WTC11 (cell line): ENCODE measurements around the gene PALD1. TPM values are rescaled to one million over a fixed set of nuclear protein-coding genes. Genes with fewer than 3 reads are reported as not detected.

Source experiments
- ATAC-seq: fragments of 200-7000 bp; cut with Tn5 transposase; 2 replicates; pipeline ENCODE4 v1.10.0; 2021; ENCODE audit warnings: mild to moderate bottlenecking, moderate library complexity
- CTCF ChIA-PET: fragments of 300-600 bp; sonication (Branson Sonifier 250); formaldehyde crosslinking; loops from one replicate; lab custom pipeline; 2021; ENCODE audit warnings: antibody characterized with exemption; lab: Charles Lee
- POLR2A ChIA-PET: fragments of 350-600 bp; sonication (Branson Sonifier 250); formaldehyde crosslinking; loops from one replicate; lab custom pipeline; 2021; ENCODE audit warnings: antibody characterized with exemption; lab: Charles Lee
- DNase-seq: peaks from one replicate; pipeline ENCODE4 v3.0.0; 2021; ENCODE audit warnings: low spot score
- H3K27ac Mint-ChIP-seq: 2 replicates; pipeline ENCODE4 v1.8.0; 2021; ENCODE audit warnings: mixed read lengths
- H3K27me3 Mint-ChIP-seq: 2 replicates; pipeline ENCODE4 v1.8.0; 2021; ENCODE audit warnings: low read depth, mild to moderate bottlenecking, moderate library complexity, mixed read lengths
- H3K36me3 Mint-ChIP-seq: 2 replicates; pipeline ENCODE4 v1.8.0; 2021; ENCODE audit warnings: mixed read lengths
- H3K4me1 Mint-ChIP-seq: 2 replicates; pipeline ENCODE4 v1.8.0; 2022; ENCODE audit warnings: mixed read lengths
- H3K4me3 Mint-ChIP-seq: 2 replicates; pipeline ENCODE4 v1.8.0; 2021; ENCODE audit warnings: mild to moderate bottlenecking, moderate library complexity, mixed read lengths
- H3K9me3 Mint-ChIP-seq: 2 replicates; pipeline ENCODE4 v1.8.0; 2021; ENCODE audit warnings: mixed read lengths
- CREB1 ChIP-seq: sonication (generic); formaldehyde crosslinking; IDR thresholded peaks from 2 replicates; pipeline ENCODE4 v1.8.0; 2023; ENCODE audit warnings: mild to moderate bottlenecking, missing genetic modification reagents
- ESRRA ChIP-seq: sonication (generic); formaldehyde crosslinking; IDR thresholded peaks from 2 replicates; pipeline ENCODE4 v1.8.1; 2022; ENCODE audit warnings: mild to moderate bottlenecking, missing genetic modification reagents, borderline replicate concordance
- GRHL2 ChIP-seq: fragments of 250-450 bp; sonication (Bioruptor Pico); IDR thresholded peaks from 2 replicates; pipeline ENCODE4 v1.8.0; 2022; ENCODE audit warnings: mild to moderate bottlenecking, moderate library complexity; ENCODE audit not compliant: insufficient replicate concordance, severe bottlenecking
- GTF2I ChIP-seq: fragments of 250-450 bp; sonication (Bioruptor Pico); conservative IDR thresholded peaks from 2 replicates; pipeline ENCODE4 v1.4.0; 2021; ENCODE audit warnings: mild to moderate bottlenecking
- JUN ChIP-seq: sonication (generic); formaldehyde crosslinking; IDR thresholded peaks from 2 replicates; pipeline ENCODE4 v1.8.0; 2023; ENCODE audit warnings: mild to moderate bottlenecking, missing genetic modification reagents
- KAT7 ChIP-seq: sonication (generic); formaldehyde crosslinking; IDR thresholded peaks from 2 replicates; pipeline ENCODE4 v1.8.1; 2023; ENCODE audit warnings: missing genetic modification reagents, mild to moderate bottlenecking, borderline replicate concordance
- NFYB ChIP-seq: sonication (generic); formaldehyde crosslinking; conservative IDR thresholded peaks from 2 replicates; pipeline ENCODE4 v1.8.0; 2022; ENCODE audit warnings: low read depth, missing genetic modification reagents
- NR2C2 ChIP-seq: sonication (generic); formaldehyde crosslinking; IDR thresholded peaks from 2 replicates; pipeline ENCODE4 v1.8.0; 2022; ENCODE audit warnings: mild to moderate bottlenecking, missing genetic modification reagents
- NR3C1 ChIP-seq: sonication (generic); formaldehyde crosslinking; conservative IDR thresholded peaks from 2 replicates; pipeline ENCODE4 v1.8.1; 2023; ENCODE audit warnings: low read depth, mild to moderate bottlenecking, missing genetic modification reagents
- RELA ChIP-seq: sonication (generic); formaldehyde crosslinking; IDR thresholded peaks from 2 replicates; pipeline ENCODE4 v1.8.1; 2022; ENCODE audit warnings: missing genetic modification reagents, mild to moderate bottlenecking, borderline replicate concordance
- SMAD3 ChIP-seq: sonication (generic); formaldehyde crosslinking; IDR thresholded peaks from 2 replicates; pipeline ENCODE4 v1.8.0; 2022; ENCODE audit warnings: missing genetic modification reagents, mild to moderate bottlenecking, borderline replicate concordance
- TEAD4 ChIP-seq: sonication (generic); formaldehyde crosslinking; IDR thresholded peaks from 2 replicates; pipeline ENCODE4 v1.8.0; 2022; ENCODE audit warnings: mild to moderate bottlenecking, missing genetic modification reagents
- ZNF416 ChIP-seq: fragments of 250-450 bp; sonication (Bioruptor Pico); IDR thresholded peaks from 2 replicates; pipeline ENCODE4 v1.9.0; 2021; ENCODE audit warnings: mild to moderate bottlenecking, inconsistent platforms
- total RNA-seq: library from RNA; stranded (reverse); gene quantifications from 3 replicates; pipeline ENCODE4 v1.2.3, GENCODE V29; 2021
- TF ChIP-seq, protein P1 (sequence below): sonication (generic); formaldehyde crosslinking; conservative IDR thresholded peaks from 2 replicates; pipeline ENCODE4 v1.8.1; 2023; ENCODE audit warnings: mild to moderate bottlenecking, low read depth, missing genetic modification reagents, moderate library complexity
- TF ChIP-seq, protein P2 (sequence below): sonication (generic); formaldehyde crosslinking; IDR thresholded peaks from 2 replicates; pipeline ENCODE4 v1.8.1; 2023; ENCODE audit warnings: mild to moderate bottlenecking, missing genetic modification reagents
- TF ChIP-seq, protein P3 (sequence below): sonication (generic); formaldehyde crosslinking; IDR thresholded peaks from 2 replicates; pipeline ENCODE4 v1.8.0; 2022; ENCODE audit warnings: mild to moderate bottlenecking, missing genetic modification reagents
- TF ChIP-seq, protein P4 (sequence below): sonication (generic); formaldehyde crosslinking; IDR thresholded peaks from 2 replicates; pipeline ENCODE4 v1.8.0; 2022; ENCODE audit warnings: mild to moderate bottlenecking, missing genetic modification reagents
- TF ChIP-seq, protein P5 (sequence below): sonication (generic); formaldehyde crosslinking; IDR thresholded peaks from 2 replicates; pipeline ENCODE4 v1.8.0; 2023; ENCODE audit warnings: missing genetic modification reagents

The PALD1 gene
- total RNA-seq, 1 experiment from 2014 or later = 43.6 TPM

DNA sequence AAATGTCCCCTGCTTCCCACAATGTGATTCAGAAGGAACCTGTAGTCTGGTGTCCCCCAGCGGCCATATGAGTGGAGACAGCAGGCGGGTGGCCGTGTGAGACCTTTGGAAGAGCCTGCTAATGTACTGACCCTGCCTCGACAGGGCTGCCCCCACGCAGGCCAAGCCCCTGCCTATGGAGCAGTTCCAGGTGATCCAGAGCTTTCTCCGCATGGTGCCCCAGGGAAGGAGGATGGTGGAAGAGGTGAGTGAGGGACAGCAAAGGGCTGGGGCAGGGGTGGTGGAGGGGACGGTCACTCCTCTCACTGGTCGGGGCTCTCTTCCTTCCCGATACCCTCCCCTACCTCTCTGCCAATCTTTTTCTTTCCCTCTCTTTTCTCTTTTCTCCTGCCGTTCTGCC is 55.7 kb downstream of the PALD1 start (continued):
- TF ChIP-seq, protein P1, sequence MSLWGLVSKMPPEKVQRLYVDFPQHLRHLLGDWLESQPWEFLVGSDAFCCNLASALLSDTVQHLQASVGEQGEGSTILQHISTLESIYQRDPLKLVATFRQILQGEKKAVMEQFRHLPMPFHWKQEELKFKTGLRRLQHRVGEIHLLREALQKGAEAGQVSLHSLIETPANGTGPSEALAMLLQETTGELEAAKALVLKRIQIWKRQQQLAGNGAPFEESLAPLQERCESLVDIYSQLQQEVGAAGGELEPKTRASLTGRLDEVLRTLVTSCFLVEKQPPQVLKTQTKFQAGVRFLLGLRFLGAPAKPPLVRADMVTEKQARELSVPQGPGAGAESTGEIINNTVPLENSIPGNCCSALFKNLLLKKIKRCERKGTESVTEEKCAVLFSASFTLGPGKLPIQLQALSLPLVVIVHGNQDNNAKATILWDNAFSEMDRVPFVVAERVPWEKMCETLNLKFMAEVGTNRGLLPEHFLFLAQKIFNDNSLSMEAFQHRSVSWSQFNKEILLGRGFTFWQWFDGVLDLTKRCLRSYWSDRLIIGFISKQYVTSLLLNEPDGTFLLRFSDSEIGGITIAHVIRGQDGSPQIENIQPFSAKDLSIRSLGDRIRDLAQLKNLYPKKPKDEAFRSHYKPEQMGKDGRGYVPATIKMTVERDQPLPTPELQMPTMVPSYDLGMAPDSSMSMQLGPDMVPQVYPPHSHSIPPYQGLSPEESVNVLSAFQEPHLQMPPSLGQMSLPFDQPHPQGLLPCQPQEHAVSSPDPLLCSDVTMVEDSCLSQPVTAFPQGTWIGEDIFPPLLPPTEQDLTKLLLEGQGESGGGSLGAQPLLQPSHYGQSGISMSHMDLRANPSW = no peak
- no peak for TF ChIP-seq SMAD3 (CRISPR knock-in tag)
- TF ChIP-seq ZNF416 (CRISPR knock-in tag) = no peak
- TF ChIP-seq, protein P2, sequence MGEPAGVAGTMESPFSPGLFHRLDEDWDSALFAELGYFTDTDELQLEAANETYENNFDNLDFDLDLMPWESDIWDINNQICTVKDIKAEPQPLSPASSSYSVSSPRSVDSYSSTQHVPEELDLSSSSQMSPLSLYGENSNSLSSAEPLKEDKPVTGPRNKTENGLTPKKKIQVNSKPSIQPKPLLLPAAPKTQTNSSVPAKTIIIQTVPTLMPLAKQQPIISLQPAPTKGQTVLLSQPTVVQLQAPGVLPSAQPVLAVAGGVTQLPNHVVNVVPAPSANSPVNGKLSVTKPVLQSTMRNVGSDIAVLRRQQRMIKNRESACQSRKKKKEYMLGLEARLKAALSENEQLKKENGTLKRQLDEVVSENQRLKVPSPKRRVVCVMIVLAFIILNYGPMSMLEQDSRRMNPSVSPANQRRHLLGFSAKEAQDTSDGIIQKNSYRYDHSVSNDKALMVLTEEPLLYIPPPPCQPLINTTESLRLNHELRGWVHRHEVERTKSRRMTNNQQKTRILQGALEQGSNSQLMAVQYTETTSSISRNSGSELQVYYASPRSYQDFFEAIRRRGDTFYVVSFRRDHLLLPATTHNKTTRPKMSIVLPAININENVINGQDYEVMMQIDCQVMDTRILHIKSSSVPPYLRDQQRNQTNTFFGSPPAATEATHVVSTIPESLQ (CRISPR knock-in tag) = no peak
- TF ChIP-seq GTF2I (CRISPR knock-in tag) = no peak
- TF ChIP-seq JUN (CRISPR knock-in tag) = no peak
- TF ChIP-seq, protein P3, sequence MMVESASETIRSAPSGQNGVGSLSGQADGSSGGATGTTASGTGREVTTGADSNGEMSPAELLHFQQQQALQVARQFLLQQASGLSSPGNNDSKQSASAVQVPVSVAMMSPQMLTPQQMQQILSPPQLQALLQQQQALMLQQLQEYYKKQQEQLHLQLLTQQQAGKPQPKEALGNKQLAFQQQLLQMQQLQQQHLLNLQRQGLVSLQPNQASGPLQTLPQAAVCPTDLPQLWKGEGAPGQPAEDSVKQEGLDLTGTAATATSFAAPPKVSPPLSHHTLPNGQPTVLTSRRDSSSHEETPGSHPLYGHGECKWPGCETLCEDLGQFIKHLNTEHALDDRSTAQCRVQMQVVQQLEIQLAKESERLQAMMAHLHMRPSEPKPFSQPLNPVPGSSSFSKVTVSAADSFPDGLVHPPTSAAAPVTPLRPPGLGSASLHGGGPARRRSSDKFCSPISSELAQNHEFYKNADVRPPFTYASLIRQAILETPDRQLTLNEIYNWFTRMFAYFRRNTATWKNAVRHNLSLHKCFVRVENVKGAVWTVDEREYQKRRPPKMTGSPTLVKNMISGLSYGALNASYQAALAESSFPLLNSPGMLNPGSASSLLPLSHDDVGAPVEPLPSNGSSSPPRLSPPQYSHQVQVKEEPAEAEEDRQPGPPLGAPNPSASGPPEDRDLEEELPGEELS (CRISPR knock-in tag) = no peak
- no peak for TF ChIP-seq NFYB (CRISPR knock-in tag)
- no peak for TF ChIP-seq GRHL2
- no peak for TF ChIP-seq NR2C2 (CRISPR knock-in tag)
- no peak for TF ChIP-seq TEAD4 (CRISPR knock-in tag)

DNA sequence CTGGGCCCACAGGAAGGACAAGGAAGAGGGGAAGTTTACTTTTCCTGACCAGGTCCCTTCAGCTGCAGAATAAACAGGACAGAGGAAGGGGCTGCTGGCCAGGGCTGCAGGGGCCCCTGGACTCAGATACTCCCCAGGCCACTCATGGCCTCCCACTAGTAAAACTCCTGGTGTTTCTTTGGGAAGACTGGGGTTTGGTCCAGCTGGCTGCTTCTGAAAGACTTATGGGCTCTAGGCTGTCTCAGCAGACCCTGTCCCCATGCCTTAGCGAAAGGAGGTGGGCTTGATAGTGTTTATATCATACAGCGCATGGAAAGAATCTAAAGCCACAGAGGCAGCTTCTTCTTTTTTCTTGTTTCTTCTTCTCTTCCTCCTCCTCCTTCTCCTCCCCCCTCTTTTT is 56.4 kb downstream of the PALD1 start:
- Mint-ChIP-seq H3K9me3 (no peaks in the 10 kb centered on the region), H3K4me1 (peaks cover 16% of the 10 kb centered on the region), H3K36me3 (peaks cover 6% of the 10 kb centered on the region), H3K27ac (peak overlapping the region; percentile 52; the same call in 1 of the 2 replicates), H3K27me3 (no peaks in the 10 kb centered on the region), H3K4me3 (no peak overlapping the region)
- TF ChIP-seq, protein P4, sequence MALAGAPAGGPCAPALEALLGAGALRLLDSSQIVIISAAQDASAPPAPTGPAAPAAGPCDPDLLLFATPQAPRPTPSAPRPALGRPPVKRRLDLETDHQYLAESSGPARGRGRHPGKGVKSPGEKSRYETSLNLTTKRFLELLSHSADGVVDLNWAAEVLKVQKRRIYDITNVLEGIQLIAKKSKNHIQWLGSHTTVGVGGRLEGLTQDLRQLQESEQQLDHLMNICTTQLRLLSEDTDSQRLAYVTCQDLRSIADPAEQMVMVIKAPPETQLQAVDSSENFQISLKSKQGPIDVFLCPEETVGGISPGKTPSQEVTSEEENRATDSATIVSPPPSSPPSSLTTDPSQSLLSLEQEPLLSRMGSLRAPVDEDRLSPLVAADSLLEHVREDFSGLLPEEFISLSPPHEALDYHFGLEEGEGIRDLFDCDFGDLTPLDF (CRISPR knock-in tag) = no peak
- no peak for TF ChIP-seq NR3C1 (CRISPR knock-in tag)
- TF ChIP-seq CREB1 (CRISPR knock-in tag) = no peak
- no peak for TF ChIP-seq ESRRA
- TF ChIP-seq, protein P5, sequence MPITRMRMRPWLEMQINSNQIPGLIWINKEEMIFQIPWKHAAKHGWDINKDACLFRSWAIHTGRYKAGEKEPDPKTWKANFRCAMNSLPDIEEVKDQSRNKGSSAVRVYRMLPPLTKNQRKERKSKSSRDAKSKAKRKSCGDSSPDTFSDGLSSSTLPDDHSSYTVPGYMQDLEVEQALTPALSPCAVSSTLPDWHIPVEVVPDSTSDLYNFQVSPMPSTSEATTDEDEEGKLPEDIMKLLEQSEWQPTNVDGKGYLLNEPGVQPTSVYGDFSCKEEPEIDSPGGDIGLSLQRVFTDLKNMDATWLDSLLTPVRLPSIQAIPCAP (CRISPR knock-in tag) = no peak
- TF ChIP-seq RELA (CRISPR knock-in tag) = no peak
- no peak for TF ChIP-seq KAT7 (CRISPR knock-in tag)
- POLR2A ChIA-PET = no interaction called here
- CTCF ChIA-PET = no interaction called here
- no peak for ATAC-seq
- DNase-seq = no peak
